ENCODE measurements around the gene EDEM2. TPM values are rescaled to one million over a fixed set of nuclear protein-coding genes. Genes with fewer than 3 reads are reported as not detected.

The EDEM2 gene
- total RNA-seq, 4 donors from 2014 or later = 13.3 to 20.3 (median 14.6) TPM

- Histone ChIP-seq H3K9me3 (no peaks in the 10 kb centered on the region), H3K4me1 (no peaks in the 10 kb centered on the region), H3K4me3 (no peak overlapping the region), H3K36me3 (peaks cover 0 to 18% (median 3%) of the 10 kb centered on the region in 4 donors), H3K27ac (replicated peaks in 1 of 4) (no peak overlapping the region), H3K27me3 (no peaks in the 10 kb centered on the region)
- WGBS = 94% methylated on average over 4 of the region's 4 CpGs
- DNase-seq (ENCODE audit: extremely low spot score) = no peak
- intact Hi-C loops (cut with DNase I) = no loop called here
- TF ChIP-seq POLR2AphosphoS5 (IDR thresholded peaks at IDR 0.05) (no peak), EP300 (IDR thresholded peaks at IDR 0.05) (no peak), POLR2A (IDR thresholded peaks at IDR 0.05; ENCODE audit: low read depth) (no peak)
- TF ChIP-seq, protein P1, sequence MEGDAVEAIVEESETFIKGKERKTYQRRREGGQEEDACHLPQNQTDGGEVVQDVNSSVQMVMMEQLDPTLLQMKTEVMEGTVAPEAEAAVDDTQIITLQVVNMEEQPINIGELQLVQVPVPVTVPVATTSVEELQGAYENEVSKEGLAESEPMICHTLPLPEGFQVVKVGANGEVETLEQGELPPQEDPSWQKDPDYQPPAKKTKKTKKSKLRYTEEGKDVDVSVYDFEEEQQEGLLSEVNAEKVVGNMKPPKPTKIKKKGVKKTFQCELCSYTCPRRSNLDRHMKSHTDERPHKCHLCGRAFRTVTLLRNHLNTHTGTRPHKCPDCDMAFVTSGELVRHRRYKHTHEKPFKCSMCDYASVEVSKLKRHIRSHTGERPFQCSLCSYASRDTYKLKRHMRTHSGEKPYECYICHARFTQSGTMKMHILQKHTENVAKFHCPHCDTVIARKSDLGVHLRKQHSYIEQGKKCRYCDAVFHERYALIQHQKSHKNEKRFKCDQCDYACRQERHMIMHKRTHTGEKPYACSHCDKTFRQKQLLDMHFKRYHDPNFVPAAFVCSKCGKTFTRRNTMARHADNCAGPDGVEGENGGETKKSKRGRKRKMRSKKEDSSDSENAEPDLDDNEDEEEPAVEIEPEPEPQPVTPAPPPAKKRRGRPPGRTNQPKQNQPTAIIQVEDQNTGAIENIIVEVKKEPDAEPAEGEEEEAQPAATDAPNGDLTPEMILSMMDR (IDR thresholded peaks at IDR 0.05) = no peak
Measured at GRCh38 chr20:35108921-35109320, 38.2 kb downstream of the EDEM2 start.

GRCh38 chr20:35106827-35107380 is 40.2 kb downstream of the EDEM2 start:
- Histone ChIP-seq H3K36me3 (peaks cover 0 to 15% (median 3%) of the 10 kb centered on the region in 4 donors), H3K27me3 (no peaks in the 10 kb centered on the region), H3K27ac (replicated peaks in 1 of 4) (no peak overlapping the region), H3K4me1 (no peaks in the 10 kb centered on the region), H3K4me3 (no peak overlapping the region), H3K9me3 (no peaks in the 10 kb centered on the region)
- intact Hi-C loops (cut with DNase I) = no loop called here
- DNase-seq (ENCODE audit: extremely low spot score) = no peak
- 78% methylated on average over 1 of the region's 1 CpG for WGBS
- TF ChIP-seq EP300 (IDR thresholded peaks at IDR 0.05) (no peak), POLR2A (IDR thresholded peaks at IDR 0.05; ENCODE audit: low read depth) (no peak), POLR2AphosphoS5 (IDR thresholded peaks at IDR 0.05) (no peak)
- TF ChIP-seq, protein P1 (IDR thresholded peaks at IDR 0.05) = no peak

- H3K9me3 ChIP-seq = no peaks in the 10 kb centered on the region
- no peak overlapping the region for H3K4me3 ChIP-seq
- intact Hi-C loops (cut with DNase I) = no loop called here
- H3K4me1 ChIP-seq = no peaks in the 10 kb centered on the region
- H3K36me3 ChIP-seq = peaks cover 0 to 6% (median 2%) of the 10 kb centered on the region in 4 donors
- no peak overlapping the region for H3K27ac ChIP-seq (replicated peaks in 1 of 4)
- TF ChIP-seq EP300 (IDR thresholded peaks at IDR 0.05) = no peak
- TF ChIP-seq, protein P1 (IDR thresholded peaks at IDR 0.05) = no peak
- no peak for TF ChIP-seq POLR2AphosphoS5 (IDR thresholded peaks at IDR 0.05)
- no peak for TF ChIP-seq POLR2A (IDR thresholded peaks at IDR 0.05; ENCODE audit: low read depth)
- 80% methylated on average over 3 of the region's 3 CpGs for WGBS
- no peaks in the 10 kb centered on the region for H3K27me3 ChIP-seq
- DNase-seq (ENCODE audit: extremely low spot score) = no peak
Measured at GRCh38 chr20:35104685-35105295, 42.3 kb downstream of the EDEM2 start.

- no peaks in the 10 kb centered on the region for H3K36me3 ChIP-seq
- 92% methylated on average over 8 of the region's 8 CpGs for WGBS
- H3K4me3 ChIP-seq = no peak overlapping the region
- no peaks in the 10 kb centered on the region for H3K27me3 ChIP-seq
- H3K4me1 ChIP-seq = peaks cover 0 to 1% (median under 1%) of the 10 kb centered on the region in 4 donors
- no peak for DNase-seq (ENCODE audit: extremely low spot score)
- H3K9me3 ChIP-seq = no peaks in the 10 kb centered on the region
- no peak overlapping the region for H3K27ac ChIP-seq (replicated peaks in 1 of 4)
- no peak for TF ChIP-seq POLR2AphosphoS5 (IDR thresholded peaks at IDR 0.05)
- TF ChIP-seq EP300 (IDR thresholded peaks at IDR 0.05) = no peak
- TF ChIP-seq, protein P1 (IDR thresholded peaks at IDR 0.05) = no peak
- TF ChIP-seq POLR2A (IDR thresholded peaks at IDR 0.05; ENCODE audit: low read depth) = no peak
- intact Hi-C loops (cut with DNase I) = no loop called here
Measured at GRCh38 chr20:35101620-35102019, 45.5 kb downstream of the EDEM2 start.

All from esophagus muscularis mucosa (tissue), 4 donors.